Esophagus muscularis mucosa (tissue), 4 donors: Measurements from ENCODE around the gene IDH3A.

Experiments used
- CTCF ChIP-seq, 3 experiments: fragments of 200-600 bp in 2 of 3; fragments of 450-650 bp in 1 of 3; sonication (generic) in 2 of 3; IDR thresholded peaks; one replicate each; pipeline ENCODE4 v1.5.1; 2017 to 2019; ENCODE audit warnings: antibody characterized with exemption in 3 of 3, mild to moderate bottlenecking in 2 of 3, moderate library complexity in 1 of 3
- EP300 ChIP-seq: sonication (generic); formaldehyde crosslinking; IDR thresholded peaks from one replicate; pipeline ENCODE4 v1.6.1; 2017; ENCODE audit warnings: antibody characterized with exemption
- POLR2A ChIP-seq: fragments of 450-650 bp; IDR thresholded peaks from one replicate; pipeline ENCODE4 v1.6.1; 2017; ENCODE audit warnings: antibody characterized with exemption, moderate library complexity, mild to moderate bottlenecking, low read depth

DNA sequence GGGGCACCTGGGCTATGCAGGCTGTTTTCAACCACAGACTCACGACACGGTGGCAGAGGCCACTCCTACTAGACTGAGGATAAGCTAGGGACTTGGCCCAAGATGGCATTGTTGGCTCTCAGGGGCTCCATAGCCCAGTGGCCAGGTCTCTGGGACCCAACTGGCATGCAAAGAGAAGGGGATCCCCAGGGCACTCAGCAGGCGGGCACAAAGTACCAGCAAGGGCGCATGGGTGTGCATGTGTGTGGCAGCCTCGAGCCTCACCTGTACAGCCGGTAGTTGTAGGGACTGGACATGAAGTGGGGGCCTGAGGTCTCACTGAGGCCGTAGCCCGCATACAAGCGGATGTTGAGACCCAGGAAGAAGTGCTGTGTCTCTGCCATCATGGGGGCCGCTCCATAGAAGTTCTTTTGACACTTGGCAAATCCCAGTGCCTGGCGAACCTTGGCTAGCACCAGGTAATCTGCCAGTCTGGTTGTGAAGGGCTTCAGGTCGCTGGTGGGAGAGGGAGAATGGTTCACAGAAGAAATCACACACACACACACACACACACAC is 30.2 kb downstream of the IDH3A start:
- TF ChIP-seq CTCF (IDR thresholded peaks at IDR 0.05) (no peak), POLR2A (no peak), EP300 (no peak)
